K562 (cell line): Measurements from ENCODE around the gene ZNF738. TPM values are rescaled to one million over a fixed set of nuclear protein-coding genes. Genes with fewer than 3 reads are reported as not detected.

Experiments used
- HDAC1 ChIP-seq, 2 experiments: fragments of 450-650 bp; IDR thresholded peaks; 2 replicates each; pipeline ENCODE4 v1.6.1; 2016 to 2017; ENCODE audit warnings: inconsistent platforms in 1 of 2, mild to moderate bottlenecking in 1 of 2, moderate library complexity in 1 of 2
- JUND ChIP-seq, 2 experiments: IDR thresholded peaks; 2 replicates in 1 of 2; 3 replicates in 1 of 2; pipeline ENCODE4 v1.6.1; 2011; ENCODE audit warnings: borderline replicate concordance in 2 of 2, low read depth in 2 of 2, low read length in 2 of 2, improper control_type of control experiment in 1 of 2, missing biosample characterization in 1 of 2, missing genetic modification characterization in 1 of 2, missing genetic modification reagents in 1 of 2
- RCOR1 ChIP-seq, 2 experiments: IDR thresholded peaks; 2 replicates each; pipeline ENCODE4 v1.6.1; 2012; ENCODE audit warnings: low read depth in 2 of 2, low read length in 2 of 2, borderline replicate concordance in 1 of 2, improper control_type of control experiment in 1 of 2
- REST ChIP-seq, 2 experiments: fragments of 450-650 bp; formaldehyde crosslinking in 1 of 2; IDR thresholded peaks; 2 replicates each; pipeline versions ENCODE4 v1.4.0 to v1.6.1; 2014 to 2020; ENCODE audit warnings: mild to moderate bottlenecking in 2 of 2, borderline replicate concordance in 1 of 2, low read depth in 1 of 2
- ZBTB40 ChIP-seq, 2 experiments: fragments of 450-650 bp in 1 of 2; sonication (generic) in 1 of 2; formaldehyde crosslinking in 1 of 2; IDR thresholded peaks; 2 replicates each; pipeline versions ENCODE4 v1.7.1 to v1.9.0; 2016 to 2022; ENCODE audit warnings: inconsistent platforms in 1 of 2, mild to moderate bottlenecking in 1 of 2, missing genetic modification reagents in 1 of 2
- ZFX ChIP-seq: sonication (generic); formaldehyde crosslinking; IDR thresholded peaks from 2 replicates; pipeline ENCODE4 v1.8.0; 2022; ENCODE audit warnings: mild to moderate bottlenecking, missing genetic modification reagents, moderate library complexity
- ZNF444 ChIP-seq: fragments of 250-450 bp; sonication (Bioruptor Pico); IDR thresholded peaks from 2 replicates; pipeline ENCODE4 v1.4.0; 2020; ENCODE audit warnings: mild to moderate bottlenecking, moderate library complexity
- polyA plus RNA-seq, 8 experiments: library from polyadenylated mRNA; depleted of rRNA in 4 of 8; stranded (reverse) in 5 of 8; unstranded in 3 of 8; fragments of >200 nt; fragmentation: Nextera tagmentation in 2 of 8; fragmentation: Illumina TruSeq in 1 of 8; extraction: Ambion mirVana in 2 of 8; extraction: Trizol in 1 of 8; gene quantifications; 2 replicates each; pipeline versions ENCODE4 v1.2.1 to v1.2.3, GENCODE V29; 2011 to 2014; ENCODE audit warnings: inconsistent platforms in 1 of 8, missing spikeins in 1 of 8
- total RNA-seq, 7 experiments: library from RNA; depleted of rRNA in 6 of 7; stranded (reverse); fragments of >200 nt in 6 of 7; fragmentation: Illumina TruSeq in 2 of 7; extraction: Trizol in 2 of 7; gene quantifications; 2 replicates each; pipeline versions ENCODE4 v1.2.1 to v1.2.3, GENCODE V29; 2011 to 2021; ENCODE audit warnings: low replicate concordance in 1 of 7

Gene ZNF738
- total and polyA plus RNA-seq, 9 of the 15 experiments (the other 6 are each of a cell fraction or from before 2014, with no cell fraction given): 5.6 to 15.0 (median 8.6) TPM

- TF ChIP-seq REST (IDR thresholded peaks at IDR 0.05; ENCODE audit: borderline replicate concordance) (0 out of 2 replicates have a peak, but pooled peaks have one; percentile 31), REST (CRISPR knock-in tag; IDR thresholded peaks at IDR 0.05; ENCODE audit: low read depth) (no peak), HDAC1 (IDR thresholded peaks at IDR 0.05) (0 out of 4 replicates have a peak, but pooled peaks of 1 of the 2 experiments have one; percentile 22), ZFX (peak; percentile 89), RCOR1 (IDR thresholded peaks at IDR 0.05; ENCODE audit: borderline replicate concordance in 1 of 2, low read depth in 2 of 2, low read length in 2 of 2) (peak in 1 of 2 experiments; percentile 61; a peak in 1 of 4 replicates), JUND (IDR thresholded peaks at IDR 0.05; ENCODE audit: borderline replicate concordance, low read depth, low read length) (no peak), JUND (tag; IDR thresholded peaks at IDR 0.05; ENCODE audit: borderline replicate concordance, low read depth, low read length) (no peak), ZBTB40 (IDR thresholded peaks at IDR 0.05) (peak; percentile 73), ZBTB40 (CRISPR knock-in tag; IDR thresholded peaks at IDR 0.05) (no peak), ZNF444 (CRISPR knock-in tag) (no peak)
Observed at GRCh38 chr19:21328885-21329605, 29.8 kb upstream of the ZNF738 start, which contains the start of gene ZNF708 (continued).
